SU-DHL-6 (cell line): ENCODE data around the gene SLC8A1.

Source experiments
- H2AFZ ChIP-seq: fragments of 200-600 bp; sonication (generic); 2 replicates; pipeline ENCODE4 v1.6.1; 2014; ENCODE audit warnings: low read depth, mild to moderate bottlenecking, moderate library complexity, mixed read lengths, antibody characterized with exemption, low read length; ENCODE audit not compliant: severe bottlenecking
- H3F3A ChIP-seq: fragments of 200-600 bp; shearing (Covaris generic); 2 replicates; pipeline ENCODE4 v1.6.0; 2016; ENCODE audit warnings: antibody characterized with exemption, mild to moderate bottlenecking; ENCODE audit not compliant: insufficient read depth
- H3K27ac ChIP-seq: fragments of 200-600 bp; sonication (generic); 2 replicates; pipeline ENCODE4 v1.5.1; 2016; ENCODE audit warnings: low read depth, mild to moderate bottlenecking, low read length, moderate library complexity, mixed read lengths
- H3K27me3 ChIP-seq: fragments of 200-600 bp; sonication (generic), shearing (Covaris generic); 2 replicates; pipeline ENCODE4 v1.6.0; 2014; ENCODE audit warnings: mild to moderate bottlenecking, low read length
- H3K36me3 ChIP-seq: fragments of 200-600 bp; sonication (generic); 2 replicates; pipeline ENCODE4 v1.6.1; 2014; ENCODE audit warnings: mild to moderate bottlenecking, low read length, mixed read lengths
- H3K4me2 ChIP-seq: fragments of 300-600, 200-600 bp; shearing (Covaris generic), sonication (generic); 2 replicates; pipeline ENCODE4 v1.6.0; 2014; ENCODE audit warnings: low read length, low read depth, mild to moderate bottlenecking; ENCODE audit not compliant: poor library complexity, severe bottlenecking
- H3K4me3 ChIP-seq: fragments of 200-600 bp; sonication (generic); 2 replicates; pipeline ENCODE4 v1.5.1; 2014; ENCODE audit warnings: antibody characterized with exemption, low read length, mild to moderate bottlenecking, mixed read lengths; ENCODE audit not compliant: insufficient read depth, poor library complexity, severe bottlenecking
- H3K79me2 ChIP-seq: fragments of 200-600 bp; sonication (generic); 2 replicates; pipeline ENCODE4 v1.6.1; 2014; ENCODE audit warnings: mild to moderate bottlenecking, low read length, moderate library complexity; ENCODE audit not compliant: insufficient read depth
- H3K9ac ChIP-seq: fragments of 200-600 bp; sonication (generic); 2 replicates; pipeline ENCODE4 v1.7.0; 2014; ENCODE audit warnings: mild to moderate bottlenecking, low read length
- H3K9me2 ChIP-seq: fragments of 200-600 bp; sonication (generic); replicated peaks from 2 replicates; pipeline ENCODE4 v1.6.1; 2014; ENCODE audit warnings: low read length; ENCODE audit not compliant: insufficient read depth
- H3K9me3 ChIP-seq: fragments of 200-600 bp; sonication (generic); 2 replicates; pipeline ENCODE4 v1.6.1; 2014; ENCODE audit warnings: low read length, mixed read lengths; ENCODE audit not compliant: insufficient read depth
- H4K20me1 ChIP-seq: fragments of 200-600 bp; sonication (generic); 2 replicates; pipeline ENCODE4 v1.6.1; 2014; ENCODE audit warnings: low read depth, mild to moderate bottlenecking, antibody characterized with exemption, low read length, moderate library complexity, mixed read lengths
- CTCF ChIP-seq: fragments of 200-600 bp; sonication (generic); IDR thresholded peaks from one replicate; pipeline ENCODE4 v1.5.1; 2017; ENCODE audit warnings: antibody characterized with exemption, mild to moderate bottlenecking, low read length, moderate library complexity; ENCODE audit not compliant: insufficient read depth, poor library complexity, severe bottlenecking
- EZH2phosphoT487 ChIP-seq: fragments of 200-600 bp; sonication (generic), shearing (Covaris generic); conservative IDR thresholded peaks from 2 replicates; pipeline ENCODE4 v1.6.1; 2018; ENCODE audit warnings: mild to moderate bottlenecking, antibody characterized with exemption, low read length, moderate library complexity, mixed read lengths

The SLC8A1 gene

GRCh38 chr2:40150266-40150665 lies 301.6 kb downstream of the SLC8A1 start:
- H2AFZ ChIP-seq: no peak overlapping the region
- H3K36me3 ChIP-seq: no peaks in the 10 kb centered on the region
- H3K9me2 ChIP-seq: no peaks in the 10 kb centered on the region
- H3K9ac ChIP-seq: no peak overlapping the region
- TF ChIP-seq EZH2phosphoT487 (no peak), CTCF (no peak)
- no peaks in the 10 kb centered on the region for H3K79me2 ChIP-seq
- H3K9me3 ChIP-seq: no peaks in the 10 kb centered on the region
- H4K20me1 ChIP-seq: no peaks in the 10 kb centered on the region
- H3F3A ChIP-seq: no peaks in the 10 kb centered on the region
- H3K4me2 ChIP-seq: no peak overlapping the region
- no peak overlapping the region for H3K4me3 ChIP-seq
- H3K27me3 ChIP-seq: no peaks in the 10 kb centered on the region
- H3K27ac ChIP-seq: no peak overlapping the region

- H3K9me2 ChIP-seq: no peaks in the 10 kb centered on the region
- H3K9ac ChIP-seq: no peak overlapping the region
- H4K20me1 ChIP-seq: no peaks in the 10 kb centered on the region
- no peaks in the 10 kb centered on the region for H3K79me2 ChIP-seq
- H3K36me3 ChIP-seq: no peaks in the 10 kb centered on the region
- H3F3A ChIP-seq: no peaks in the 10 kb centered on the region
- no peak overlapping the region for H3K4me2 ChIP-seq
- H2AFZ ChIP-seq: no peak overlapping the region
- H3K4me3 ChIP-seq: no peak overlapping the region
- TF ChIP-seq EZH2phosphoT487: no peak
- TF ChIP-seq CTCF: no peak
- H3K27me3 ChIP-seq: no peaks in the 10 kb centered on the region
- H3K27ac ChIP-seq: no peak overlapping the region
- no peaks in the 10 kb centered on the region for H3K9me3 ChIP-seq
Observed at GRCh38 chr2:40148334-40148733, 303.6 kb downstream of the SLC8A1 start.

GRCh38 chr2:40147360-40147759 lies 304.5 kb downstream of the SLC8A1 start:
- H4K20me1 ChIP-seq: no peaks in the 10 kb centered on the region
- H3K36me3 ChIP-seq: no peaks in the 10 kb centered on the region
- no peak overlapping the region for H3K27ac ChIP-seq
- no peaks in the 10 kb centered on the region for H3K9me2 ChIP-seq
- H3F3A ChIP-seq: no peaks in the 10 kb centered on the region
- H3K4me3 ChIP-seq: no peak overlapping the region
- H2AFZ ChIP-seq: no peak overlapping the region
- H3K4me2 ChIP-seq: no peak overlapping the region
- H3K9me3 ChIP-seq: no peaks in the 10 kb centered on the region
- TF ChIP-seq EZH2phosphoT487: no peak
- no peak for TF ChIP-seq CTCF
- H3K79me2 ChIP-seq: no peaks in the 10 kb centered on the region
- H3K27me3 ChIP-seq: no peaks in the 10 kb centered on the region
- no peak overlapping the region for H3K9ac ChIP-seq

GRCh38 chr2:40144022-40144421 lies 307.9 kb downstream of the SLC8A1 start:
- no peaks in the 10 kb centered on the region for H3K27me3 ChIP-seq
- no peak overlapping the region for H3K4me3 ChIP-seq
- H3K36me3 ChIP-seq: no peaks in the 10 kb centered on the region
- H4K20me1 ChIP-seq: no peaks in the 10 kb centered on the region
- no peak overlapping the region for H3K9ac ChIP-seq
- TF ChIP-seq CTCF (no peak), EZH2phosphoT487 (no peak)
- H3K9me3 ChIP-seq: no peaks in the 10 kb centered on the region
- no peak overlapping the region for H3K27ac ChIP-seq
- no peaks in the 10 kb centered on the region for H3F3A ChIP-seq
- H3K9me2 ChIP-seq: no peaks in the 10 kb centered on the region
- no peak overlapping the region for H2AFZ ChIP-seq
- H3K79me2 ChIP-seq: no peaks in the 10 kb centered on the region
- no peak overlapping the region for H3K4me2 ChIP-seq
